CD4-positive, alpha-beta T cell treated with Interleukin-2 at 100 ng/mL for 4 hours (primary cell): Measurements from ENCODE around the gene PLXNB2.

Experiments used
- DNase-seq: peaks from one replicate; pipeline ENCODE4 v3.0.0-alpha.2; 2020; ENCODE audit warnings: low spot score

Gene PLXNB2

GRCh38 chr22:50312371-50312770 is 4.9 kb upstream of the PLXNB2 start:
- no peak for DNase-seq

- no peak for DNase-seq
These were observed 4.3 kb upstream of the PLXNB2 start for GRCh38 chr22:50311606-50312351.

GRCh38 chr22:50310949-50311444 is 3.6 kb upstream of the PLXNB2 start:
- no peak for DNase-seq

GRCh38 chr22:50310031-50310722 is 2.7 kb upstream of the PLXNB2 start:
- no peak for DNase-seq

- no peak for DNase-seq
These were observed 2.1 kb upstream of the PLXNB2 start for GRCh38 chr22:50309601-50309991.

- no peak for DNase-seq
These were observed 1.6 kb upstream of the PLXNB2 start for GRCh38 chr22:50308986-50309600.

GRCh38 chr22:50308597-50308935 is 1.1 kb upstream of the PLXNB2 start:
- no peak for DNase-seq

- DNase-seq, result no peak
These were observed 597 bp upstream of the PLXNB2 start for GRCh38 chr22:50307890-50308596.

- peak; percentile 18 for DNase-seq
These were observed 1.4 kb downstream of the PLXNB2 start for GRCh38 chr22:50305923-50306566.

- DNase-seq, result no peak
These were observed 2.0 kb downstream of the PLXNB2 start for GRCh38 chr22:50305393-50305922.

- no peak for DNase-seq
These were observed 2.7 kb downstream of the PLXNB2 start for GRCh38 chr22:50304528-50305392.

- peak; percentile 34 for DNase-seq
These were observed 3.5 kb downstream of the PLXNB2 start for GRCh38 chr22:50303848-50304527.

- no peak for DNase-seq
These were observed 4.0 kb downstream of the PLXNB2 start for GRCh38 chr22:50303515-50303847.

GRCh38 chr22:50302564-50302963 is 4.9 kb downstream of the PLXNB2 start:
- DNase-seq, result no peak

- no peak for DNase-seq
These were observed 5.4 kb downstream of the PLXNB2 start for GRCh38 chr22:50302041-50302541.

GRCh38 chr22:50301581-50301991 is 5.9 kb downstream of the PLXNB2 start:
- no peak for DNase-seq

GRCh38 chr22:50300620-50301257 is 6.7 kb downstream of the PLXNB2 start:
- DNase-seq, result no peak

- DNase-seq, result no peak
These were observed 7.4 kb downstream of the PLXNB2 start for GRCh38 chr22:50299785-50300619.
